ENCODE results near the gene LACC1.

Gene LACC1

DNA sequence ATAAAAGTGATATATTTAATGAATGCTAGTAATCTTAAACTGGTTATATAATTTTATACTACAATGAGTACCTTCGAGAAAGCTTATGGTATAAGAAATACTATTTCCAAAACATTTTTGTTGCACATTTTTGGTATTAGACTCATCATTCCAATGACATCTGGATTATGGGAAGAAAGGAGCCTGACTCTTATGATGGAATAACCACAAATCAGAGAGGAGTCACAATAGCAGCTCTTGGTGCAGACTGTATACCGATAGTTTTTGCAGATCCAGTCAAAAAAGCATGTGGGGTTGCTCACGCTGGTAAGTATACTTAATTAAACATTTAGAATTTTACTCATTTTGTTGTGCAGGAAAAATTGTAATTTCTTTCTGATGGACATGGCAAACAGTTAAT lies 3.9 kb downstream of the LACC1 start:
- DNase-seq (ENCODE audit: low read depth, low spot score), result no peak

DNA sequence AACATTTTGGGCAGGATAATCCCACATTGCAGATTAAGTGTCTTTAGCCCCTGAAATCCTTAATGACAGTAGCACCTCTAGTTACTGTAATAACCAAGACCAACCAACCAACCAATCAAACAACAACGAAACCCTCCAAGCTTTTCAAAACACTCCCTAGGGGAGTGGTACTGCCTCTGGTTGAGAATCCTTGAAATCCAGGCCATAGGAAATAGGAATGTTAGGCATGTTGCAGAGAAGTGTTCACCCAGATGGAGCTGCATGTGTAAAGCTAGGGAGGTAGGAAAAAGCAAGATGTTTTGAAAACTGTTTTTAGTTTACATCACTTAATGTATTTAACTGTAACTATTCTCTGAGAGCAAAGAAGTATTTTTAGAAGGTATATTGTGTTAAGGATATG lies 4.5 kb downstream of the LACC1 start:
- no peak for DNase-seq (ENCODE audit: low read depth, low spot score)

GRCh38 chr13:43894438-43894837 lies 14.7 kb downstream of the LACC1 start:
- DNase-seq (ENCODE audit: low read depth, low spot score), result no peak

DNA sequence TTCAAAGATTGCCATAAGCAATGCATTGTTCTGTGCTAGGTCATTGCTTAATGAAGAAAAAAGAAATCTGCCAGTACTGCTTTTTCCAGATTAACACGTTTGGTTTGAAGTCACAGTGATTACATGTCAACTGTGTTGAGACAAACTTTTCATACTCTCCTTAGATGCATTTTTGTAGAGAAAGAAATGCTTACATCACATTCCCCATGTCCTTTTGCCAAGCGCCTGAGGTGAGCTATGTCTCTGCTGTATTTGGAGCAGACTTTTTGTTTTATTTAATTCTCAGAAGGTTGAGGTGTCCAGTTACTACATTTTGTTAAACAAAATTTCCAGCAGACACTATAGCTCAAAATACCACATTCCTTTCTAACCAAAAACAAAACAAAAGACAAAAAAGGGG lies 16.2 kb downstream of the LACC1 start:
- no peak for DNase-seq (ENCODE audit: low read depth, low spot score)

GRCh38 chr13:43905435-43906031 lies 25.8 kb downstream of the LACC1 start:
- DNase-seq (ENCODE audit: low read depth, low spot score), result no peak

- no peak for DNase-seq (ENCODE audit: low read depth, low spot score)
These were observed 28.7 kb downstream of the LACC1 start for GRCh38 chr13:43908156-43909126.

DNA sequence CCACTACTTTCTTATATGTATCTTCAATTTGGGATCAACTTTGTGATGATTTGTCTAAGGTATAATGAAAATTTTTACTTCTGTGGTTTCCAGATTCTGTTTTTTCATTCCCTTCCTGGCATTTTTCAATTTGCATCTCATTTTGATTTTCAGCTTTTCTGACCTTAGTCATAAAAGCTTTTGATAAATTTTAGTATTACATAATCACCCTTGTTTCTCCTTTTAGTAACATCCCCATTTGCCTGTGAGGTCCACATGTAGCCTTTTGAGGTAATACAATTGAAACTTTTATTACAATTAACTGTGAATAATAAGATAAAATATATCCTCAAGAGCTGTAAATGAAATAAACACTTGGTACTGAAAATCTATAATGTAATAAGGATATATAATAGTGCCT lies 31.2 kb downstream of the LACC1 start:
- no peak for DNase-seq (ENCODE audit: low read depth, low spot score)

DNA sequence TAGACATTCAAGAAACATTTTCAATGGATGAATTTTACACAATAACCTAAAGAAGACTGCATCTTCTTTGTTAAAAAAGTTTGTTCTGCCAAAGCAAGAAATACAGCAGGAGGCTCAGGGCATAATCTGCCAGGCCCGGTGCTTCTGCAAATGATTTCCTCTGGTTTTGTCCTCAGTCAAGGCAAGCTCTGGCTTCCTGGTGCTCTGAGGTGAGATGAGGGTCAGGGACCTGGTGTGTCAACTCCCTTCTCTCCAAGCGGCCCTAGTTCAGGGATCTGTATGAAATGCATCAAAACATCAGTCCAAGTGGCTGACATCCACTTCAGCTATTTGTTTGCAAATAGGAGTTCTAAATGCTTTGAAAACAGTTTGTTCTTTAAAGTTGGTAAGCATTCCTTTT lies 31.6 kb downstream of the LACC1 start:
- no peak for DNase-seq (ENCODE audit: low read depth, low spot score)

- DNase-seq (ENCODE audit: low read depth, low spot score), result no peak
These were observed 32.2 kb downstream of the LACC1 start for GRCh38 chr13:43911871-43912270.

GRCh38 chr13:43915451-43915850 lies 35.7 kb downstream of the LACC1 start:
- DNase-seq (ENCODE audit: low read depth, low spot score), result no peak

- no peak for DNase-seq (ENCODE audit: low read depth, low spot score)
These were observed 37.1 kb downstream of the LACC1 start for GRCh38 chr13:43916828-43917227.

- no peak for DNase-seq (ENCODE audit: low read depth, low spot score)
These were observed 38.9 kb downstream of the LACC1 start for GRCh38 chr13:43918636-43919035.

DNA sequence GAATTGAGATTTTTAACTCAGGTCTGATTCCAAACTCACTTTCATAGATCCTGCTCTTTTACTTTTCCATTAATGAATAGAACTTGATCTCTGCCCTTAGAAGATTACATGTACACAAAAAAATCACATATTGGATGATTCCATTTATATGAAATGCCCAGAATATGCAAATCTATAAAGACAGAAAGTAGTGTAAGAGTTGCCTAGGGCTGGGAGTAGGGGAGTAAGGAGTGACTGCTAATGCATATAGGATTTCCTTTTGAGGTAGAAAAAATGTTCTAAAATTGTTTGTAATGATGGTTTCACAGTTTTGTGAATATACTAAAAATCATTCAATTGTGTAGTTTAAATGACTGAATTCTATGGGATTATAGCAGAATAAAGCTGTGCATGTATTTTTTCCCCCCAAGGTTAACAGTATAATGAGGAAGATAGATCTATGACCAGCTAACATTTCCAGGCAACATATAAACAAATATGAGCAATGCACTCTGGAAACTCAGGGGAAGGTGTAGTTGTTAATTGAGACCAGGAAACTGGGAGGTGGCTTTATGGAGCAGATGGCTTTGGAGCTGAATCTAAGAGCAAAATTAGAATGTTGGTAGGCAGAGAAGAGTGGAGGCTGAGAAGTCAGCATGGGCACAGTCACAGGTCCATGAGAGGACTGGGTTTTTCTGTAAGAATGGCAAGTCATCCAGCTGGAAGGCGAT lies 41.4 kb downstream of the LACC1 start:
- no peak for DNase-seq (ENCODE audit: low read depth, low spot score)

GRCh38 chr13:43924549-43925245 lies 45.0 kb downstream of the LACC1 start:
- DNase-seq (ENCODE audit: low read depth, low spot score), result no peak

DNA sequence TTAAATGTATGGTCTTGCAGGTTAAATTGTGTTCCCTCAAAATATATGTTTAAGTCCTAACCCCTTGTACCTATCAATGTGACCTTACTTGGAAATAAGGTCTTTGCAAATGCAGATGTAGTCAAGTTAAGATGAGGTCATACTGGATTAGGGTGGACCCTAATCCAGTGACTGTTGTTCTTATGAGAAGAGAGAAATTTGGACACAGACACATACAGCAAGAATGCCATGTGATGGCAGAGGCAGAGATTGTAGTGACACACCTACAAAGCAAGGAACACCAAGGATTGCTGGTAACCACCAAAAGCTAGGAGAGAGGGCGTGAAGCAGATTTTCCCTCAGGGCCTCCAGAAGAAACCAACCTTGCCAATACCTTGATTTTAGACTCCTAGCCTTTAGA lies 50.2 kb downstream of the LACC1 start:
- DNase-seq (ENCODE audit: low read depth, low spot score), result no peak

GRCh38 chr13:43933378-43933777 lies 53.7 kb downstream of the LACC1 start:
- DNase-seq (ENCODE audit: low read depth, low spot score), result no peak

- no peak for DNase-seq (ENCODE audit: low read depth, low spot score)
These were observed 54.6 kb downstream of the LACC1 start for GRCh38 chr13:43934273-43934672.

GRCh38 chr13:43935878-43936277 lies 56.2 kb downstream of the LACC1 start:
- no peak for DNase-seq (ENCODE audit: low read depth, low spot score)

DNA sequence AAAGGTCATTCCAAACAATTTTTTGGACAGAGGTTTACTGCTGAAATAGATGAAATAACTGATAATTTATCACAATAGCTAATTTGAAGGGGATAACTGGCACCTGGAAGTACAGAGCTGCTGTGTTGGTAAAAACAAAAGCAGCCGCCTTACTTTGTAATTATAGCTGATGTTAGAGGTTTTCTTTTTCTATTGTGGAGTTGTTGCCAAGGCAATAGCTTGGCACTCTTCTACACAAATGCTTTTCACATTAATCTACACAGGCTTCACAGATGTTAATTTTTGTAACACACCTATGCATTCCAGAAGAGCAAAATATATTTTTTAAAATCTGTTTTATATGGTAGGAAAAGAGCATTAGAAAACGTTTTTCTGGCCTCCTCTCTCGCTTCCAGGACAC lies 56.9 kb downstream of the LACC1 start:
- DNase-seq (ENCODE audit: low read depth, low spot score), result no peak

DNA sequence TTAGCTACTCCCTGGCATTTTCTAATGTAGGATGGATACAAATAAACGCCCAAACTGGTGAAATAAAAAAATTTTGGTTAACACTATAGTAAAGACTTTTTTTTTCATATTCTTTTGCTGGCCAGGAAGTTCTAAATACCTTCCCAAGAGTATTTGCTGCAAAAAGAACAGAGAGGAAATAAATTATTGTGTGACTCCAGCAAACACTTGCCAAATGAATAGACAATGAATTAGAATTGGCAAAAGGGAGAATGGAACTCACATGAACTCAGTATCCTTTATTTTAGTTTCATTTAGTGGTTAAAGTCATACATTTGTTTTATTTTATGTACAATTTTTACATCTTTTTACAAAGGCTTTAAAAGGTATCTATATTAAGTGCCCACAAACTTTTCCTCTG lies 58.1 kb downstream of the LACC1 start:
- no peak for DNase-seq (ENCODE audit: low read depth, low spot score)

GRCh38 chr13:43938449-43938848 lies 58.7 kb downstream of the LACC1 start:
- no peak for DNase-seq (ENCODE audit: low read depth, low spot score)

DNA sequence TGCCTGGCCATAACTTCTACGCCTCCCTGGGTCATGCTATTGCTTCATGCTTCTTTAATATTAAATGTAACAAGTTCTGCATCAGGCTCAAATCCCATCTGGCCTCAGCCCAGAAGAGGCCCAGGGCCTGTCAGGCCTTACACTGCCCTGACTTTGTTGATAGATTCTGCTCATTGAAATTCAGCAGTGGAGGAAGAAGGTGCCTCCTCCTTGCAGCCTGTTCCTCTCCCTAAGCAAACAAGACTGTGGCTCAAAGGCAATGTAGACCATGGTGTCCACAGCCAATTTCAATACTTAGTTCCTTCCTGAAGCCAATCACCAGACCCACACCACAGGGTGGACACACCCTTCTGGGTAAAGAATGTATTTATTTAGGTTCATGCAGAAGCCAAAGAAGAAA lies 59.4 kb downstream of the LACC1 start:
- no peak for DNase-seq (ENCODE audit: low read depth, low spot score)
